Placental epithelial cell (primary cell): ENCODE measurements around the gene C10orf95. TPM values are rescaled to one million over a fixed set of nuclear protein-coding genes. Genes with fewer than 3 reads are reported as not detected.
A peak's percentile ranks its signal among the peaks of the same experiment; 100 is the strongest.

Experiments used
- small RNA-seq: library from RNA; depleted of rRNA; stranded (forward); fragments of <200 nt; gene quantifications from one replicate; pipeline ENCODE3, GENCODE V24; 2012
- total RNA-seq: library from RNA; depleted of rRNA; stranded (reverse); fragments of >200 nt; gene quantifications from 2 replicates; pipeline ENCODE4 v1.2.3, GENCODE V29; 2012

Gene C10orf95
- 1.3 TPM in 1 of 2 replicates, not detected in the other for total RNA-seq

GRCh38 chr10:102451105-102451969 is at the start of gene C10orf95:
C10orf95 (minus strand) TSS chr10:102451543; CDS start chr10:102451093, 450 bp downstream.

GRCh38 chr10:102432162-102432950 is 19.0 kb downstream of the C10orf95 start, which contains the start of gene CUEDC2:
CUEDC2 (minus strand) TSS chr10:102432574; CDS start chr10:102425188, 7,386 bp downstream.

GRCh38 chr10:102420714-102421506 is 30.4 kb downstream of the C10orf95 start, which contains the start of gene FBXL15:
FBXL15 (plus strand) TSS chr10:102420836; CDS start chr10:102421130, 294 bp downstream.

GRCh38 chr10:102418622-102419268 is 32.6 kb downstream of the C10orf95 start, which contains the start of gene PSD:
PSD (minus strand) TSS chr10:102418785; CDS start chr10:102417038, 1,747 bp downstream.

Small RNA genes within 50 kb of the gene (small RNA-seq; reads per million reads assigned to genes)
- 30.5 reads per million, percentile 97 among the genes with 10 or more reads in this experiment for gene MIR146B

Other genes starting within 250 kb of the C10orf95 start
- gene ELOVL3, start 225.2 kb downstream of the C10orf95 start, total RNA-seq: not detected in 2 replicates
- gene PITX3, start 210.0 kb downstream of the C10orf95 start, total RNA-seq: not detected in 2 replicates
- gene GBF1, start 206.0 kb downstream of the C10orf95 start, total RNA-seq: 46.7 and 72.2 TPM in 2 replicates
- 15.3 and 19.0 TPM in 2 replicates for gene NFKB2, start 55.8 kb downstream of the C10orf95 start, total RNA-seq
- gene PSD, start 32.8 kb downstream of the C10orf95 start, total RNA-seq: 2.3 and 12.2 TPM in 2 replicates
- 8.7 and 14.5 TPM in 2 replicates for gene FBXL15, start 30.7 kb downstream of the C10orf95 start, total RNA-seq
- 25.9 and 41.6 TPM in 2 replicates for gene CUEDC2, start 19.0 kb downstream of the C10orf95 start, total RNA-seq
- gene ACTR1A, start 51.2 kb upstream of the C10orf95 start, total RNA-seq: 80.5 and 158 TPM in 2 replicates
- 4.7 and 7.5 TPM in 2 replicates for gene SUFU, start 52.4 kb upstream of the C10orf95 start, total RNA-seq
- 69.0 and 139 TPM in 2 replicates for gene TRIM8, start 192.9 kb upstream of the C10orf95 start, total RNA-seq